ENCODE measurements around the gene BRD1.

The BRD1 gene

DNA sequence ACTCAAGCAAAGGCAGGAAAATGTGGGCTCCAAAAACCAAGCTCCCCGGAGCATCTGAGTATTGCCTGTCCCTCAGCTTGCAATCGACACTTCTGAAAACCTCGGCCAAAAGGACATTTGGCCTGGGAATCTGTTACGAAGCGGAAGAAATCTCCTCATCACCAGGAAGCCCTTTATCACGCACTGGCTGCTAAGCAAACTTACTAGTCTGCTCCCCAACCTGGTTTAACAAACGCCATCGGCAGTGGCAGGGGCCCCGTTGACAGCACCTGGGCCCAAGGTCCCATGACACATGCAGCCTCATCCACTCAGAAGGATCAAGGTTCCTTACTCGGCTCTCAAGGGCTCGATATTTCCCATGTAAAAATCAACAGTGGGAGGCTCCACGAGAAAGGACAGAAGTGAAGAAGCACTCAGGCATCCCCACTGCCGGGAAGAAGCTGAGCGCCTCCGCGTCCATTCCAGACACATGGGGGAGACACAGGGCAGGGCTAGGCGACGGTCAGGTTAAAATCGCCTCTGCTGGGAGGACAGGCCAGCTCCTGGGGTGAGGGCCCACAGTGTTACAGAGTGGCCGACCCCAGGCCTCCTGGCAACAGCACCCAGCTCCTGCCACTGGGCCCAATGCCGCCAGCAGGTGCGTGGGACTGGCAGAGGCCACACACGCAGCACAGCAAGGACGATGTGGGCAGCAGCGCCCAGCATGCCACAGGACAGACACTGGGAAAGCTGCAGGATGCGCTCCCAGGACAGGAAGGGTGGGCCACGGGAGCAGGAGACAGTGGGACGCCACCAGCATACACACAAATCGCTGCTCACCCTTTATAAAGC is 27.1 kb downstream of the BRD1 start:
- DNase-seq = no peak

DNA sequence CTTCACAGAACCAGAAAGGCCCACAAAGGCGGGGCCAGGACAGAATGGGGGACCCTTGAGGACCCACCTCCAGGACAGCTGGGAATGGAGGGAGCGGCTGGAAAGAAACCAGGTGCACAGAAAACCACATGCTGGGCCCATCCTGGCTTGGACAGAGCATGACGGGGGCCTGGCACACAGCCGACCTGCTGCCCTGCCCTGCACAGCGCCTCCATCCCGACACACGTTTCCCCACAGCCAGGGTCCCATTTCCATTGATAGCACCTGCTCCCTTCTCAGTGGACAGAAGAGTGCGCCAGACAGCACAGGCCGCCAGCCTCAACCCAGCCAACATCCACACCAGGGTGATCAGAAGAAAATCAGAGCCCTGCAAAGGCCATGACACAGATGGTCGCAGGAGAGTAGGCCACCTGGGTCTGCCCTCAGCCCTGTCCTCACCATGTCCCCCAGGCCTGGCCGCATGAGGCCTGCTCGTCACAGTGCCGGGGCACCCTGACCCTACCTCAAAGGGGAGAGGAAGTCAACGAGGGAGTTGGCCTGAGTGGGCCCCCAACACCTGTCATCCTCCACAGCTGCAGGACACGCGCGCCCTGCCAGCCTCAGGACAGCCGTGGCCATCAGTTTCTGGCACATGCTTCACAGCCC is 28.1 kb downstream of the BRD1 start:
- no peak for DNase-seq

DNA sequence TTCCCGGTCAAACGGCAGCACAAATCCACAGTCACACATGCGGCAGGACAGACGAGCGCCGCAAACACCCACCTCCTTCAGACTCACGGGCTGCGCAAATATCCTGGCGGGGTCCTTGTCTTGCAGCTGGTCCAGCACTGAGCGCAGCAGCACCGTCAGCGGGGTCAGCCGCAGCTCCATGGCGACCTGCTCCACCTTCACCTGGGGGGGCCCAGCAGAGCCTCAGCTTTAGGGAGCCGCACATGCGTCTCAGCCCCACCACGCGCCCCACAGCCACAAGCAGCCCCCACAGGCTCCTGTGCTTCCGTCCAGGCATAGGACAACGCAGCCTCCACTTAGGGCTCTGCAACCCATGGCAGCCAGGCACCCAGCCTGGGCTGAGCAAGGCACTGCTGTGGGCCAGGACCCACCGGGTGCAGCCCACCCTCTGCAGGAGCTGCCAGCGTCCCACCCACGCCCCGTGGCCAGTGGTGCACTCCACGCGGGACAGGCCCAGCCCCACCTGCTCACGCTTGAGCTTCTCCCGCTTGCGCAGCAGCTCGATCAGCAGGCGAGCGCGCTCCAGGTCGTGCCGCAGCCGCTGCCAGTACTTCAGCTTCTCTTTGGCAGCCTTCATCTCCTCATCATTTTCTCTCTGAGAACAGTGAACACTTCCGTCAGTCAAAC is 29.1 kb downstream of the BRD1 start:
- DNase-seq = no peak

DNA sequence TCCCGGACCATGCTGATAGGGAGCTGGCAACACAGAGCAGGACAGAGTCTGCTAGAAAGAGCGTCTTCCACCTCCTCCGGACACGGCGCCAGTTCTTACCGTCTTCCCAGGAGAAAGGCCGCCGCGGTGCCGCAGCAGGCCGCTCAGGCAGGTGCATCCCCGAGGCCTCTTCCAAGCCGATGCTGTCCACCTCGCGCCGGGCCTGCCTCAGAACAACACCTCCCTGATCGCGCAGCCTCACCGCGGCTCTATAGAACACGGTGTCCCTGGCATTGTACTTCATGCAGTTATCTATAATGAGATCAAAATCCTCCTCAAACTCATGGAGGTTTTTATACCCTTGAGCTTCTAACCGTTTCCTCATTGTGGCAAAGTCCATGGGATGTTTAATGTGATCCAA is 30.0 kb downstream of the BRD1 start:
- DNase-seq = no peak

DNA sequence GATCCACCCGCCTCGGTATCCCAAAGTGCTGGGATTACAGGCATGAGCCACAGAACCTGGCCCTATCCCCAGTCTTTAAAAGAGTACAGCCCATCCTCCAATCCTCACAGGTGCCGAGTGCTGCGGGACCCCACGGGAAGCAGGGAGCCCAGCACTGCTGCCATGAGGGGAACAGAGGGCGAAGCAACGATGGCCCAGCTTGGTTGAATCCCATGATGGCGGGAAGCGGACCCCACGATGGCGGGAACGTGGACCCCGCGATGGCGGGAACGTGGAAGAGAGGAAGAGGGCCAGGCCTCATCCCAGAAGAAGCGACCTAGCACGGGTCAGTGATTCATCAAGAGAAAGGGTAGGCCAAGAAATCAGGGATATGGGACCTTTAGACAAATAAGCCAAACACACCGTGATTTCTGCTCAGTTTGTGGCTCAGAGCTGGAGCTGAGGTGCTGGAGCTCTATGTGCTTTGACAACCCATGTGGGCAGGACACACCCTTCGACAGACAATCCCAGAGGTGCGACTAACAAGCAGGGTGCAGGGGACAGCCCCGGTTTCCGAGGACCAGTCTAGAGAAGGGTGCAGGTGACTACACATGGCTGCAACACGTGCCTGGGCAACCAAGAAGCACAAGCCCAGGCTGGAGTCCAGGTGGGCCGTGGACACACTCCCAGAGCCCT is 30.9 kb downstream of the BRD1 start:
- DNase-seq = no peak

DNA sequence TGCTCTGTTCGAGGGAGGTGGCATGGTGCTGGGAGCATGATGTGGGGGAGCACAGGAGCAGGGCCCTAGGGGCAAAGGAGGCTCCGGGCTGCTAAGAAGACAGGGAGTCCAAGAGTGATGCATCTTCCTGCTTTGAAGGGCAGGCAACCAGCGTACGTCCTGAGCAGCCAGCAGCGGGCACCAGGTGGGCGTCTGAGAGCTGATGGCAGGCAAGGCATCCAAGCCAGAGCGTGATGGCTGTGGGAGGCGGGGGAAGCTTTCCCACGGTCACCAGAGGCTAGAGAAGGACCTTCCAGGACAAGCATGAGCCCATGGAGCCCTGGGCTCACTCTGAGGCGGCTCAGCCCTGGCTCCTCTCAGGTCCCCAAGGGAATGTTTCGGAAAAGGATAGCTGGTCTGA is 32.2 kb downstream of the BRD1 start:
- DNase-seq = no peak

DNA sequence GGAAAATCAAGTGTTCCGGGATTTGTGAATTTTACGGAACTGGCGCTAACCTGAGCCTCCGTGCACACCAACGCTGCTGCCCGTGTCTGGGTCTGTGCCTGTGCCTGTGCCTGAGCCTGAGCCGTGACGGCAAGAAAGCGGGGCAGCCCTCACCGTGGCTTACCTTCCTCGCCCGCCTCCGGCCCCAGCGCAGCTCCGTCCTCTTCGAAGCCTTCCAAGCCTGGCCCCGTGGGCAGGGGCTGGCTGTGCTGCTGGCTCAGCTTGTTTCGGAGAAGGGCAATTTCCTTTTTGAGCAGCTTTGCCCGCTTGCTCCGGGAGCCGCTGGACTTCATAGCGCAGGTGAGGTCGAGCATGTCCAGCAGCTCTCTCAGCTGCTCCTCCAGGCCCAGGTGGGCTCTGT is 33.8 kb downstream of the BRD1 start:
- no peak for DNase-seq

DNA sequence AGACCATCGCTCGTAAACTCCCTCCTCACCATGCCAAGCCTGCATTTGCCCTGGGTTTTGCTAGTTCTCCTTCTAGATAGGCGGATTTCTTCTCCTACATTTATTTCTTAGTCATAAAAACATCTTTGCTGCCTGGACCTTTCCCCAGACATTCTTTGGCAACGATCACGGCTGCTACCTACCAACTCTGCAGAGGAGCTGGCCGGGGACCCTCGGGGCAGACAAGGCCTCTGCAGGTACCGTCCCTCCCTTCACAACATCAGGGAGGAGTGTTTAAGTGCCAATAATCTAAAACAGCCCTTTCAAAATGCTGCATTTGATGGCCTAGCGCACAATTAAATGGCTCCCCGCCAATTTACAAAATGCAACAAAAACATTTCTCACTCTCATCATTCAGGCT is 34.4 kb downstream of the BRD1 start:
- no peak for DNase-seq

DNA sequence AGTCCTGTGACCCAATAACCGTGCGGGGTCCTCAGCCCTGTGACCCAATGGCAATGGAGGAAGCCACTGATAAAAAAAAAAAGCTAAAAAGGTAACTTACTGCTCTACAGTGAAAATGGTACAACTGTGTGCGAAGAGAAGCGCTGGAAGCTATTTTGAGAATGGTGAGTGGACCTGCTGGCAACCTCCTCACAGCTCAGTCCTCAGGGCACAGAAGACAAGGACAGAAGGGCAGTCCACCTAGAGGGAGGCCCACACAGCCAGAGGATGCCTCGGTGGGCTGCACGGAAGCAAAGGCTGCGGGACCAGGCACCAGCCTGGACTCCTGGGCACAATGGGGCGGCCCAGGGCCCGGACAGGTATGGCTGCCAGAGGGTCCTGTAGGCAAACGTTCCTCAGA is 35.6 kb downstream of the BRD1 start:
- no peak for DNase-seq

DNA sequence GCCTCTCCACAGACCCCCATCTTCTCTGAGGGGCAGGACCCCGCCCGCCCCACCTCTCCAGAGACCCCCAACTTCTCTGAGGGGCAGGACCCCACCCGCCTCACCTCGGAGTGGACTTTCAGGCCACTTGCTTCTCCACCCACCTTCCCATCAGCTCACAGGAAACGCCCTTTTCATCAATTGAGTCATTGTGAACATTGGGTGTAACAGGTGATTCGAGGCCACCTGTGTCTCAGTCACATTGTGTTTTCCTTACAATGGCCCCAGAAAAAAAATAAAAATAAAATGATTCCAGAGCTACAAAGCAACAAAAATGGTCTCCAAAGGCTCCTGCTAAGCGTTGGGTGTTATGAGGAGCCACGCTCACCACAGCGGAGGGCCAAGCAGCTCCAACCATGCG is 36.0 kb downstream of the BRD1 start:
- DNase-seq = no peak

DNA sequence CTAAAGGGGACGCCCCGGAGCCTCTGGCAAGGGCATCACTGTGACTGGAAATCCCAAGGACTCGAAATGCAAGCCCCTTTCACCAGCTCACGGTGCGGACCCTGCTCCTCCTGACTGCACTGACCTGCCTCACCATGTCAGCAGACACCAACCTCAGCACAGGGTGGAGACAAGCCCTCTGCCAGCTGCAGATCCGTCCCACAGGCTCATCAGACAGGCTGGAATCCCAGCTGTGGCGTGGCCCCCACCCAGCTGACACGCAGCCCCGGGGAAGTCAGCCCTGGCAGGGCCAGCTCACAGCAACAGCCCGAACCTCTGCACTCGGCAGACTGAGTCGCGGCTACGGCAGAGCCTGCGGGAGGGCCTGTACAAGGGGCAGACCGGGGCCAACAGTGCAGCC is 36.8 kb downstream of the BRD1 start:
- DNase-seq = no peak

DNA sequence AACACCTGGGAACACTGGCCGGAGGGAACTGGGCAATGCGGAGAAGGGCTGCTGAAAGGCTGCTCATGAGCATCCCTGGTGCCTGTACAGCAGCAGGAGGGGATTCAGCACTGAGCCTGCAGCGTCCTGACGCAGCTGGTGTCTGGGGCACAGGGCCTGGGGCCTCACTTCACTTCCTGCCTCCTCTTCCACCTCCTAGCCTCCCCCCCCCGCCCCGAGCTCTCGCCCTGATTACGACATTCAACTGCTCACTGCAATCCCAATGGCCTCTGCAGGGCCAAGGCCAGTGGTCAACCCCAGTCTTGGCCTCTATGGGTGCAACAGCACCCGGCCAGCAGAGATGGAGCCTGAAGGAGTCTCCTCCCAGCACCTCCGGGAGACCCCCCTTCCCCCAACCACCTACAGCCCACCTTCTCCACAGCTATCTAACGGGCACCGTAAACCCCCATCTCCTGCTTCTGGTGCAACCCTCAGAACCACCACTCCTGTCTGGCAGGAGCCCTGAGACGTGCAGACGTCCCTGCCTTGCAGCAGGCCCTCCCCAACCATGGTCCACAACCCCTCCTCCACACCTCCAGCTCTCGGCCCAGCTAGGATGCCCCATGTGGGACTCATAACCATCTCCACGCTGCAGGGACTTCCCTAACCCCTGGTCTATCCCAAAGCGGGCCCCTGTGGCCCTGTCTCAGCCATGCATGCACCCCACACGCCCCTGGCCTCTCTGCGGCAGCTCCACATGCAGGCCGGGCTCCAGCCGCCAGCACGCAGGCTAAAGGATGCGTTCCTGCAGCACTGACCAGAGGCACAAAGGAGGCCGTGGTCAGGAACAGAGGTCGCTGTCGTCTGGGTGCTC is 38.2 kb downstream of the BRD1 start:
- DNase-seq = no peak

DNA sequence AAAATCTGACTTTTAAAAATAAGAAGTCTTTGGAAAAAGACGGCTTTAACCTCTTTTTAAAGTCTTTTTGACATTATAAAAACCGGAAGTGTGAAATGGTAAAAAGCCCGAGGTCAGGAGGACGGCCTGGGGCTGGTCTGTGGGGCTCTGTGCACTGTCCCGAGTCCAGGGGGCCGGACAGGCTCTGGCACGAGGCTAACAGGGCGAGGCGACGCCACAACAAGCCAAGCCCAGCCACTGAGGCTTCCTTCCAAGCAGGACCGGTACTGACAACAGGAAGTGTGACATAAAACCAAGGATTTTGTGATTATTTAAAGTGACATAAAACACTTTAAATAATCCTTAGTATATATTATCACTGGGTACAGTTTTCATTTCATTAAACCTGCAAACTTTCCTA is 39.2 kb downstream of the BRD1 start:
- DNase-seq = no peak

DNA sequence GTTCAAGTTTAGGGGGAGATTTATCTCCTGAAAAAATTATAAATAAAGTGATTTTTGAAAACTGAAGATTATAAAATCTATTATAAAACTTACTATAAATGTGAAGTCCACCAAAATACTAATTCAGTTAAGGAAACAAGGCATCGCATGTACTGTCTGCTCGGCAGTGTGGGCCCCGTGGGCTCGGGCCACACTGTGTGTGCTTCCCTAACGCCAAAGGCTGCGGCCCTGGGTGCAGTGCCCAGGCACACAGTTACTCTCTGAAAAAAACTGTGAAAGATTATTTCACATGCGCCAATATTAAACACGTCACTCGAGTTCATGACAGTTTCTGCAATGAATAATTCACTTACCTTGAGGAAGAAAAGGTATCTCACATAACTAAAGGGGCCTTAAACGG is 39.8 kb downstream of the BRD1 start:
- no peak for DNase-seq

DNA sequence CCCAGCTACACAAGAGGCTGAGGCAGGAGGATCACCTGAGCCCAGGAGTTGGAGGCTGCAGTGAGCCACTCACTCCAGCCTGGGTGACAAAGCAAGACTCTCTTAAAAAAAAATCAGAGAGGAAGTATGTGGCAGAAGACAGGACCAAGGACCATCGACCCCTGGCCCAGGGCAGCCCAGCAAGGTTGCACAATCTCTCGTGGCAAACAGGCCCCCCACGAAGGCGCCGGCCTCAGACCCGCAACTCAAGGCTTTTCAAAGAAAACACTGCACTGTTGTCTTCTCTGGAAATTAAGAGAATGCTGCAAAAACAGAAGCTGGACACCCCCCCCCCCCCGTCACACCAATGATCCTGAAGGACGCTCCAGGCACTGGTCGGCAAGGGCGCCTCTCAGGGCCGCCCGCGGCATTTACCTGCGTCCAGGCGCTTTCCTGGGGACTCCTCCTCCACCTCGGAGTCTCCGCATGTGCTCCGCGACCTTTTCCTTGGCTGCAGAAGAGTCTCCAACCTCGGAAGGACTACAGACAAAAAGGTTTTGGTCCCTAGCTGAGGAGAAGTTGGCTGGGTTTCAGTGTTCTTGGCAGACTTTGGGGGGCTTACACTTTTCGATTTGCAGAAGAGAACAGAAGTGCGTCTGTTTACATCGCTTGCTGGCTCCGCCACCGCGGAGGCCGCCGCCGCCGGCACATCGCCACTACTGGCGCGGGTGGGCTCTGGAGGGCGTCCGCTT is 40.5 kb downstream of the BRD1 start:
- DNase-seq = no peak

DNA sequence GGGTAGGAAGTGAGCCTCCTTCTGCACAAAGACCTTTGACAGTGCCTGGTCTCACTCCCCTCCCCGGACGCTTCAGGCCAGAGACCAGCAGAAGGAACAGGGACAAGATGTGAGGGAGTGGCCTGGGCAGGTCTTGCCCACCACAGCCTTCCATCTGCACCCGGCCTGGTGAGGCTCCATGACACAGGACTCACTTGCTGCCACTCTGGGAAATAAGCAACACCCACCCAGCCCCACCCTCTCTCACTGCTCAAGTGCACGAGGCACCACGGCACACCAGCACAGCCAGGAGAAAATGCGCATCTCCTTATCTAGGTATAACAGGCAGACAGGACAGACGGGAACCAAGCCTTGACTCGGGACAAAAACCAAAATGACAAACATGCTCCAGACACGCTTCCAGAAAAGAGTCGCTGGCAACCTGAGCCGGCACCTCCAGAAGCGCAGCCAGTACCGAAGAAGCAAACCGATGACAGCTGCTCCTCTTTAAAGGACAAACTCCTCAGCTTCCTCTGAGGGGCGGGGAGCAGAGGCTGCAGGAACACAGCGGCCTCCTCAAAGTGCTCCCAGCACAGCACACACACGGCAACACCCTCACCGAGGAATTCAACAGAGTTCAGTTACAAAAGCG is 41.7 kb downstream of the BRD1 start:
- DNase-seq = no peak

DNA sequence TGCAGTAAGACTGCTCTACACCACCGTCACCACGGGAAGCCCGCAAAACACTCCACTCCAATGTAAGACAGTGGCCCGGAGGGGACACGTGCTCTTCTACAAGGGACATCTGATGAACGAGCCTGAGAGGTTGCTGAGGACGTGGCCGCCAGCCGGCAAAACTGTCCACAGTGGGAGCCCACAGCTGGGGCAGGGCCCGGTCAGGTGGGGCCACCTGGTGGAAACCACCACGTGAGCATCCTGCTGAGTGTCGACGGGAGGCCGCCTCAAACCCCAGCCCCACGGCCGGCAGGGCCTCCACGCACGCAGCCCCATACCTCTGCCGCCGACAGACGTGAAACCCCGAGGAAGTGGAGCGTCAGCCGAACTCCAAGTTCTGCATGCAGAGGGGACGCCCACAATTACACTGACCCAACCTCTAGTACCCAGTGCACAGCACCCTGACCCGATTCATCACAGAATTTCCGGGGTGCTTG is 42.6 kb downstream of the BRD1 start:
- no peak for DNase-seq

DNA sequence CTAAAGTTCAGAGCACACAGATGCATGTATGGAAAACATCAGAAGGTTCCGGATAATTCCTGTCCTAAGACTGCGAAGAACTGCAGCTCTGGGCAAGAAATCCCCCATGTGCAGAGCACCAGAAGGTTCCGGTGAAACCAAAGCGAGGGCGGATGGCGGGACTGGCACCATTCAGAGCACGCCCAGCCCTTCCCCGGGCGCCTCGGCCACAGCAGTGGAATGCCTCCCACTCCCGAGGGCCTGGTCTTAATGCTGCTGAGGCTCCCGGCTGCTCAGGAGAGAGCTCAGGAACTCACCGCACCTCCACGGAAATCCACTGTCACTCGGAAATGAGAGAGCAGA is 43.1 kb downstream of the BRD1 start:
- no peak for DNase-seq

DNA sequence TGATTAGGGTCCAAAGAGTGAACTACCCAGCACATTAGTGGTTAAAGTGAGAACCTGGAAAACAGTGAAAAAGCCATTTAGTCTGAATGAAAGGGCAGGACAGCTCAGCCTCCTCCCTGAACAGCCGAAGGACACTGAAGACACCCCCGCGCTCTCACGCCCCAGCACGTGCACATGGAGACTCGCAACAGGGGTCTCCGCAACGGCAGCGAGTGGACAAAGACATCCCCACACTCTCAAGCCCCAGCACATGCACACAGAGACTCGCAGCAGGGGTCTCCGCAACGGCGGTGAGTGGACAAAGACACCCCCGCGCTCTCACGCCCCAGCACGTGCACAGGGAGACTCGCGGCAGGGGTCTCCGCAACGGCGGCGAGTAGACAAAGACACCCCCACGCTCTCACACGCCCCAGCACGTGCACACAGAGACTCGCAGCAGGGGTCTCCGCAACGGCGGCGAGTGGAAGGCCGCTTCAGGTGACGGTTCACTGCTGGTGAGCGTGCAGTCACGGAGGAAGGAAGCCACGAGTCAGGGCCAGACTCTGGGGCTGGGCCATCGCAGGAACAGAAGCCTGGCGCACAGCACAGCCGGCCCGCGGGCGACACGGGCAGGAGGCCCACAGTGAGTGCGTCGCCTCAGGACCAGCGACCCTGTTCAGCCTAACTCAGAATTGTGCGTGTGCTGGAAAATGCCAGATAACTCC is 43.6 kb downstream of the BRD1 start:
- DNase-seq = no peak

DNA sequence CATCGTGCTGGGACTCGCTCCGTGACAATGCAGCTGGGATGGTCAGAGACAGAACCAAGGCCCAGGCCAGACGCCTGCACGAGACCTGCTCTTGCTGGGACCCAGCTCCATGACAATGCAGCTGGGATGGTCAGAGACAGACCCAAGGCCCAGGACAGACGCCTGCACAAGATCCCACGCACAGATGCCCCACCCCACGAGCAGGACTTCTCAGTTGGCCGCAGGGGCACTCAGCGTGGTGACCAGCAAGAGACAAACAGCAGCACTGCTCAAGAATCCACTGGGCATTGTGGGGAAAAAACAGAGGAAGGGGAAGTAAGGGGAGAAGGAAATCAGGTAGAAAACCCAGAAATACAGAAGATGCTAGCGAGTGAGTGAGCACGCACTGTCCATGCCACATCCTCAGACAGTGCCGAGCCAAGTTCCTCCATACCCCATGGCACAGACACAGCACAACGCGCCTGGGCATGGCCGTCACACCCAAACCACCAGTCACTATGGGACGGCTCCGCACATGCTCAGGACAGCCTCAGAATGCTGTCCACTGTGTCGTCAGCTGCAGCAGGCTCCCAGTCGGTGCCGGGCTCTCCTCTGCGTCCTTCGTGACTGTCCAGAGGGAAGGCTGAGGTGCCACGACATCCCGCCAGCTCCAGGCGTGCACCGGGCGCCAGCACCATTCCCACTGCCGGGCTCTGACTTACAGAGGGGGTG is 44.5 kb downstream of the BRD1 start:
- no peak for DNase-seq
